ENCODE data around the gene KLHDC8B. TPM values are rescaled to one million over a fixed set of nuclear protein-coding genes. Genes with fewer than 3 reads are reported as not detected.
A peak's percentile ranks its signal among the peaks of the same experiment; 100 is the strongest.

The KLHDC8B gene
- total RNA-seq, 2 donors from 2014 or later = 22.4 to 29.8 TPM

GRCh38 chr3:49182682-49183081 is 11.3 kb downstream of the KLHDC8B start:
- no peaks in the 10 kb centered on the region for H3K4me1 ChIP-seq (ENCODE audit: control insufficient read depth in 1 of 2, low read depth in 2 of 2)

GRCh38 chr3:49183873-49184272 is 12.5 kb downstream of the KLHDC8B start:
- no peaks in the 10 kb centered on the region for H3K9me3 ChIP-seq
- no peaks in the 10 kb centered on the region for H3K27me3 ChIP-seq (replicated peaks; ENCODE audit: insufficient read depth)
- no peaks in the 10 kb centered on the region for H3K36me3 ChIP-seq
- no peak overlapping the region for H3K4me3 ChIP-seq
- no peak for DNase-seq (ENCODE audit: low spot score)
- TF ChIP-seq CTCF (IDR thresholded peaks at IDR 0.05) = no peak
- no peak for ATAC-seq (ENCODE audit: insufficient number of reproducible peaks, low FRiP score, low read depth)
- H3K27ac ChIP-seq = no peak overlapping the region
- H3K4me1 ChIP-seq (ENCODE audit: control insufficient read depth in 1 of 2, low read depth in 2 of 2) = no peaks in the 10 kb centered on the region

More at GRCh38 chr3:49182682-49183081, 11.3 kb downstream of the KLHDC8B start:
- Histone ChIP-seq H3K27me3 (replicated peaks; ENCODE audit: insufficient read depth) (no peaks in the 10 kb centered on the region), H3K4me3 (no peak overlapping the region), H3K9me3 (no peaks in the 10 kb centered on the region), H3K36me3 (no peaks in the 10 kb centered on the region), H3K27ac (no peak overlapping the region)
- ATAC-seq (ENCODE audit: insufficient number of reproducible peaks, low FRiP score, low read depth) (no peak), DNase-seq (ENCODE audit: low spot score) (no peak)
- TF ChIP-seq CTCF (IDR thresholded peaks at IDR 0.05) = no peak

- TF ChIP-seq CTCF (IDR thresholded peaks at IDR 0.05) = no peak
- DNase-seq (ENCODE audit: low spot score) (no peak), ATAC-seq (ENCODE audit: insufficient number of reproducible peaks, low FRiP score, low read depth) (no peak)
Measured at GRCh38 chr3:49191741-49192140, 20.3 kb downstream of the KLHDC8B start.

GRCh38 chr3:49198161-49198560 is 26.8 kb downstream of the KLHDC8B start:
- DNase-seq (ENCODE audit: low spot score) (no peak), ATAC-seq (ENCODE audit: insufficient number of reproducible peaks, low FRiP score, low read depth) (no peak)
- Histone ChIP-seq H3K36me3 (no peaks in the 10 kb centered on the region), H3K9me3 (no peaks in the 10 kb centered on the region), H3K27ac (no peak overlapping the region), H3K4me3 (no peak overlapping the region), H3K27me3 (replicated peaks; ENCODE audit: insufficient read depth) (no peaks in the 10 kb centered on the region), H3K4me1 (ENCODE audit: control insufficient read depth in 1 of 2, low read depth in 2 of 2) (no peaks in the 10 kb centered on the region)
- no peak for TF ChIP-seq CTCF (IDR thresholded peaks at IDR 0.05)

More at GRCh38 chr3:49191741-49192140, 20.3 kb downstream of the KLHDC8B start:
- Histone ChIP-seq H3K27ac (no peak overlapping the region), H3K36me3 (no peaks in the 10 kb centered on the region), H3K4me3 (no peak overlapping the region), H3K27me3 (replicated peaks; ENCODE audit: insufficient read depth) (no peaks in the 10 kb centered on the region), H3K9me3 (no peaks in the 10 kb centered on the region), H3K4me1 (ENCODE audit: control insufficient read depth in 1 of 2, low read depth in 2 of 2) (no peaks in the 10 kb centered on the region)

GRCh38 chr3:49198611-49199230 is 27.3 kb downstream of the KLHDC8B start:
- DNase-seq (ENCODE audit: low spot score) = no peak
- no peak for TF ChIP-seq CTCF (IDR thresholded peaks at IDR 0.05)
- Histone ChIP-seq H3K9me3 (no peaks in the 10 kb centered on the region), H3K4me1 (ENCODE audit: control insufficient read depth in 1 of 2, low read depth in 2 of 2) (no peaks in the 10 kb centered on the region), H3K27ac (no peak overlapping the region), H3K36me3 (no peaks in the 10 kb centered on the region), H3K27me3 (replicated peaks; ENCODE audit: insufficient read depth) (no peaks in the 10 kb centered on the region), H3K4me3 (peak overlapping the region; percentile 75)
- no peak for ATAC-seq (ENCODE audit: insufficient number of reproducible peaks, low FRiP score, low read depth)

Measured in thoracic aorta (tissue), 2 donors.